Activated naive CD8-positive, alpha-beta T cell treated with anti-CD3 and anti-CD28 coated beads, Interleukin-2, amount 10 ng/mL, durations not matched to agents 7 days and 5 days (primary cell): ENCODE results near the gene KLK3. TPM values are rescaled to one million over a fixed set of nuclear protein-coding genes. Genes with fewer than 3 reads are reported as not detected.

Experiments used
- ATAC-seq: fragments of 150-1000 bp; cut with Tn5 transposase; one replicate; pipeline ENCODE4 v1.10.0; 2021; ENCODE audit warnings: low read depth, moderate library complexity
- POLR2A ChIA-PET: fragments of 350-600 bp; sonication (Branson Sonifier 250); formaldehyde crosslinking; loops from one replicate; lab custom pipeline; 2021; ENCODE audit warnings: antibody characterized with exemption; lab: Charles Lee
- DNase-seq: peaks from one replicate; pipeline ENCODE4 v3.0.0; 2021
- H3K27ac Mint-ChIP-seq: one replicate; pipeline ENCODE4 v1.8.0; 2022; ENCODE audit warnings: mild to moderate bottlenecking, mixed read lengths
- H3K27me3 Mint-ChIP-seq: one replicate; pipeline ENCODE4 v1.8.0; 2022; ENCODE audit warnings: mild to moderate bottlenecking, moderate library complexity, mixed read lengths
- H3K36me3 Mint-ChIP-seq: one replicate; pipeline ENCODE4 v1.8.0; 2021; ENCODE audit warnings: mild to moderate bottlenecking, mixed read lengths
- H3K4me1 Mint-ChIP-seq: one replicate; pipeline ENCODE4 v1.8.0; 2021; ENCODE audit warnings: mixed read lengths
- H3K4me3 Mint-ChIP-seq: one replicate; pipeline ENCODE4 v1.8.0; 2022; ENCODE audit warnings: mild to moderate bottlenecking, moderate library complexity, mixed read lengths
- H3K9me3 Mint-ChIP-seq: one replicate; pipeline ENCODE4 v1.8.0; 2021; ENCODE audit warnings: mixed read lengths
- total RNA-seq, 2 experiments: library from RNA; stranded (reverse); gene quantifications; one replicate each; pipeline ENCODE4 v1.2.3, GENCODE V29; 2021

Gene KLK3
- total RNA-seq, 2 experiments from 2014 or later: not detected

GRCh38 chr19:50821622-50822021 is 33.1 kb upstream of the KLK3 start:
- no peak for ATAC-seq
- POLR2A ChIA-PET: no interaction called here
- Mint-ChIP-seq H3K4me1 (peaks cover 21% of the 10 kb centered on the region), H3K27me3 (peaks cover 43% of the 10 kb centered on the region), H3K9me3 (no peaks in the 10 kb centered on the region), H3K4me3 (no peak overlapping the region), H3K36me3 (no peaks in the 10 kb centered on the region), H3K27ac (no peak overlapping the region)
- no peak for DNase-seq

- Mint-ChIP-seq H3K9me3 (no peaks in the 10 kb centered on the region), H3K27me3 (peaks cover 35% of the 10 kb centered on the region), H3K4me1 (peaks cover 18% of the 10 kb centered on the region), H3K27ac (no peak overlapping the region), H3K4me3 (no peak overlapping the region), H3K36me3 (no peaks in the 10 kb centered on the region)
- DNase-seq (no peak), ATAC-seq (no peak)
- POLR2A ChIA-PET: interaction anchor here (1.1 kb wide), 1 partner anchor 18 kb away, joined by 3 read pairs; no protein-coding TSS in a partner anchor
These were observed 32.0 kb upstream of the KLK3 start for GRCh38 chr19:50822661-50823208.

- H3K4me1 Mint-ChIP-seq: peaks cover 18% of the 10 kb centered on the region
- POLR2A ChIA-PET: interaction anchor here (1.1 kb wide), 1 partner anchor 19 kb away, joined by 3 read pairs; no protein-coding TSS in a partner anchor
- no peak for ATAC-seq
- no peak within 1 kb of the TSS for H3K27ac Mint-ChIP-seq
- no peak for DNase-seq
- no peaks in the 10 kb centered on the region for H3K9me3 Mint-ChIP-seq
- no peak within 1 kb of the TSS for H3K4me3 Mint-ChIP-seq
- H3K27me3 Mint-ChIP-seq: peaks cover 38% of the 10 kb centered on the region
- H3K36me3 Mint-ChIP-seq: no peaks in the 10 kb centered on the region
These were observed 31.2 kb upstream of the KLK3 start, which contains the start of gene KLK1 for GRCh38 chr19:50823389-50824042. KLK1 (minus strand) TSS chr19:50823787; CDS start chr19:50823748, 39 bp downstream.

GRCh38 chr19:50826492-50827240 is 28.0 kb upstream of the KLK3 start:
- Mint-ChIP-seq H3K9me3 (no peaks in the 10 kb centered on the region), H3K27ac (no peak overlapping the region), H3K27me3 (peaks cover 15% of the 10 kb centered on the region), H3K4me3 (no peak overlapping the region), H3K36me3 (no peaks in the 10 kb centered on the region), H3K4me1 (no peaks in the 10 kb centered on the region)
- ATAC-seq: no peak
- DNase-seq: no peak
- POLR2A ChIA-PET: no interaction called here

GRCh38 chr19:50827476-50827875 is 27.2 kb upstream of the KLK3 start:
- H3K9me3 Mint-ChIP-seq: no peaks in the 10 kb centered on the region
- H3K4me1 Mint-ChIP-seq: no peaks in the 10 kb centered on the region
- DNase-seq (no peak), ATAC-seq (no peak)
- H3K36me3 Mint-ChIP-seq: no peaks in the 10 kb centered on the region
- H3K4me3 Mint-ChIP-seq: no peak overlapping the region
- peaks cover 16% of the 10 kb centered on the region for H3K27me3 Mint-ChIP-seq
- H3K27ac Mint-ChIP-seq: no peak overlapping the region
- POLR2A ChIA-PET: no interaction called here

GRCh38 chr19:50829801-50830200 is 24.9 kb upstream of the KLK3 start:
- no peak for ATAC-seq
- Mint-ChIP-seq H3K36me3 (no peaks in the 10 kb centered on the region), H3K27ac (no peak overlapping the region), H3K4me1 (no peaks in the 10 kb centered on the region), H3K27me3 (peaks cover 14% of the 10 kb centered on the region), H3K4me3 (no peak overlapping the region), H3K9me3 (no peaks in the 10 kb centered on the region)
- POLR2A ChIA-PET: no interaction called here
- DNase-seq: no peak

- Mint-ChIP-seq H3K9me3 (no peaks in the 10 kb centered on the region), H3K36me3 (no peaks in the 10 kb centered on the region), H3K27me3 (peaks cover 18% of the 10 kb centered on the region), H3K4me1 (peaks cover 3% of the 10 kb centered on the region), H3K27ac (no peak overlapping the region), H3K4me3 (no peak overlapping the region)
- no peak for DNase-seq
- POLR2A ChIA-PET: no interaction called here
- no peak for ATAC-seq
These were observed 24.3 kb upstream of the KLK3 start for GRCh38 chr19:50830266-50831025.

- POLR2A ChIA-PET: no interaction called here
- Mint-ChIP-seq H3K27me3 (peaks cover 19% of the 10 kb centered on the region), H3K4me1 (peaks cover 3% of the 10 kb centered on the region), H3K36me3 (no peaks in the 10 kb centered on the region), H3K4me3 (no peak overlapping the region), H3K27ac (no peak overlapping the region), H3K9me3 (no peaks in the 10 kb centered on the region)
- ATAC-seq (no peak), DNase-seq (no peak)
These were observed 23.7 kb upstream of the KLK3 start for GRCh38 chr19:50831026-50831396.

GRCh38 chr19:50832666-50833065 is 22.0 kb upstream of the KLK3 start:
- POLR2A ChIA-PET: interaction anchor here (1.7 kb wide), 1 partner anchor 28 kb away, joined by 5 read pairs; no protein-coding TSS in a partner anchor
- H3K27ac Mint-ChIP-seq: no peak overlapping the region
- H3K4me1 Mint-ChIP-seq: peaks cover 8% of the 10 kb centered on the region

GRCh38 chr19:50833117-50833801 is 21.5 kb upstream of the KLK3 start, which contains the start of gene KLK15:
KLK15 (minus strand) TSS chr19:50833574; CDS start chr19:50831492, 2,082 bp downstream.
- H3K27me3 Mint-ChIP-seq: peaks cover 30% of the 10 kb centered on the region
- no peak for DNase-seq
- no peak for ATAC-seq
- POLR2A ChIA-PET: interaction anchor here (1.7 kb wide), 1 partner anchor 29 kb away, joined by 5 read pairs; no protein-coding TSS in a partner anchor
- H3K27ac Mint-ChIP-seq: no peak within 1 kb of the TSS
- no peak within 1 kb of the TSS for H3K4me3 Mint-ChIP-seq
- H3K9me3 Mint-ChIP-seq: no peaks in the 10 kb centered on the region
- H3K36me3 Mint-ChIP-seq: no peaks in the 10 kb centered on the region
- H3K4me1 Mint-ChIP-seq: peaks cover 10% of the 10 kb centered on the region

More at GRCh38 chr19:50832666-50833065, 22.0 kb upstream of the KLK3 start:
- Mint-ChIP-seq H3K4me3 (no peak overlapping the region), H3K9me3 (no peaks in the 10 kb centered on the region), H3K27me3 (peaks cover 31% of the 10 kb centered on the region), H3K36me3 (no peaks in the 10 kb centered on the region)
- ATAC-seq: no peak
- no peak for DNase-seq

GRCh38 chr19:50833802-50834167 is 20.9 kb upstream of the KLK3 start:
- ATAC-seq: no peak
- no peak overlapping the region for H3K27ac Mint-ChIP-seq

GRCh38 chr19:50835103-50835784 is 19.5 kb upstream of the KLK3 start:
- Mint-ChIP-seq H3K36me3 (no peaks in the 10 kb centered on the region), H3K4me1 (peaks cover 11% of the 10 kb centered on the region), H3K4me3 (peak overlapping the region; percentile 83), H3K27me3 (peaks cover 32% of the 10 kb centered on the region), H3K27ac (no peak overlapping the region), H3K9me3 (no peaks in the 10 kb centered on the region)
- POLR2A ChIA-PET: interaction anchor here (1.1 kb wide), 1 partner anchor 30 kb away, joined by 3 read pairs; no protein-coding TSS in a partner anchor
- ATAC-seq (peak; percentile 5), DNase-seq (no peak)

More at GRCh38 chr19:50833802-50834167, 20.9 kb upstream of the KLK3 start:
- H3K9me3 Mint-ChIP-seq: no peaks in the 10 kb centered on the region
- POLR2A ChIA-PET: interaction anchor here (0.6 kb wide), 1 partner anchor 278 kb away, joined by 6 read pairs; no protein-coding TSS in a partner anchor
- H3K36me3 Mint-ChIP-seq: no peaks in the 10 kb centered on the region
- DNase-seq: no peak
- no peak overlapping the region for H3K4me3 Mint-ChIP-seq
- H3K4me1 Mint-ChIP-seq: peaks cover 11% of the 10 kb centered on the region
- H3K27me3 Mint-ChIP-seq: peaks cover 32% of the 10 kb centered on the region
